ENCODE data around the gene ACTN3.
A peak's percentile ranks its signal among the peaks of the same experiment; 100 is the strongest.

Gene ACTN3

DNA sequence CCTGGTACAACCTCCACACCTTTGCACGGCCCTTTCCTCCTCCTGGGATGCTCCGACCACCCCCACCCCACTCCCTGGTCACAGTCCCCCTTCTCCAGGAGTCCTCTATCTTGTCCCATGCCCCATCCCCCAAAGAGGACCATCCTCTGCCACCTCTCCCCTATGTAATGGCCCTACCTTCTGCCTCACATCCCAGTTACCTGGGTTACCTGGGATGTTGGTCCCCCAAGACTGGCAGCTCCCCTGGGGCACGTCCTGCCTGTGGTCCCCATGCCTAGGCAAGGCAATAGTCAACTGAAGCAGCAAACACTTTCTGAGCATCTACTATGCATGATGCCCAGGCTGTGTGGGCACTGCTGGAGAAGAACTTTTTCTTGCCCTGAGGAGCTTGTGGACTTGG lies 8.7 kb downstream of the ACTN3 start:
- H3K4me2 ChIP-seq (ENCODE audit: low read length): no peak overlapping the region
- H3K9ac ChIP-seq: no peak overlapping the region
- H3K79me2 ChIP-seq: no peaks in the 10 kb centered on the region
- H2AFZ ChIP-seq: no peak overlapping the region
- H3K9me3 ChIP-seq (ENCODE audit: control insufficient read depth, low read length): no peaks in the 10 kb centered on the region
- no peaks in the 10 kb centered on the region for H3K36me3 ChIP-seq (ENCODE audit: control insufficient read depth, insufficient read depth, low read length)
- no peak overlapping the region for H3K4me3 ChIP-seq (ENCODE audit: low read depth, low read length)
- no peaks in the 10 kb centered on the region for H3K27me3 ChIP-seq (ENCODE audit: control insufficient read depth, insufficient read depth, low read length)
- H3K27ac ChIP-seq: no peak overlapping the region
- peaks cover 4% of the 10 kb centered on the region for H3K4me1 ChIP-seq
- TF ChIP-seq, protein P1, sequence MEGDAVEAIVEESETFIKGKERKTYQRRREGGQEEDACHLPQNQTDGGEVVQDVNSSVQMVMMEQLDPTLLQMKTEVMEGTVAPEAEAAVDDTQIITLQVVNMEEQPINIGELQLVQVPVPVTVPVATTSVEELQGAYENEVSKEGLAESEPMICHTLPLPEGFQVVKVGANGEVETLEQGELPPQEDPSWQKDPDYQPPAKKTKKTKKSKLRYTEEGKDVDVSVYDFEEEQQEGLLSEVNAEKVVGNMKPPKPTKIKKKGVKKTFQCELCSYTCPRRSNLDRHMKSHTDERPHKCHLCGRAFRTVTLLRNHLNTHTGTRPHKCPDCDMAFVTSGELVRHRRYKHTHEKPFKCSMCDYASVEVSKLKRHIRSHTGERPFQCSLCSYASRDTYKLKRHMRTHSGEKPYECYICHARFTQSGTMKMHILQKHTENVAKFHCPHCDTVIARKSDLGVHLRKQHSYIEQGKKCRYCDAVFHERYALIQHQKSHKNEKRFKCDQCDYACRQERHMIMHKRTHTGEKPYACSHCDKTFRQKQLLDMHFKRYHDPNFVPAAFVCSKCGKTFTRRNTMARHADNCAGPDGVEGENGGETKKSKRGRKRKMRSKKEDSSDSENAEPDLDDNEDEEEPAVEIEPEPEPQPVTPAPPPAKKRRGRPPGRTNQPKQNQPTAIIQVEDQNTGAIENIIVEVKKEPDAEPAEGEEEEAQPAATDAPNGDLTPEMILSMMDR (IDR thresholded peaks at IDR 0.05): no peak

DNA sequence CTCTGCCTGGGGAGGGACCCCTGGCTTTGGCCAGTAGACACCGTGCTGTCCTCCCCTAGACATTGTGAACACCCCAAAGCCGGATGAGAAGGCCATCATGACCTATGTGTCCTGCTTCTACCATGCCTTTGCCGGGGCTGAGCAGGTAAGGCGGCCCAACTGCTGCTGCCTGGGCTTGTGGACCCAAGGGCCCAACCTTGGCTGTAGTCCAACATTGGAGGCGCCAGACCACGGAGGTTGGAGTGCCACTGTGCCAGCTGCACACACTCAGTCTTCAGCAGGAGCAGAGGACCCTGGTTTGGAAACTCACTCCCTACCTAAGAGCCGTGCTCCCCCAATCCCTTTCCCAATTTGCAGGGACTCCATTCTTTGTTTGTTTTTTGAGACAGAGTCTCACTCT lies 9.4 kb downstream of the ACTN3 start:
- Histone ChIP-seq H3K27ac (no peak overlapping the region), H3K4me3 (ENCODE audit: low read depth, low read length) (no peak overlapping the region), H3K27me3 (ENCODE audit: control insufficient read depth, insufficient read depth, low read length) (no peaks in the 10 kb centered on the region), H3K36me3 (ENCODE audit: control insufficient read depth, insufficient read depth, low read length) (no peaks in the 10 kb centered on the region), H3K4me2 (ENCODE audit: low read length) (no peak overlapping the region), H3K79me2 (no peaks in the 10 kb centered on the region), H3K9me3 (ENCODE audit: control insufficient read depth, low read length) (no peaks in the 10 kb centered on the region), H3K4me1 (peaks cover 4% of the 10 kb centered on the region), H3K9ac (no peak overlapping the region), H2AFZ (no peak overlapping the region)
- TF ChIP-seq, protein P1 (IDR thresholded peaks at IDR 0.05): no peak

DNA sequence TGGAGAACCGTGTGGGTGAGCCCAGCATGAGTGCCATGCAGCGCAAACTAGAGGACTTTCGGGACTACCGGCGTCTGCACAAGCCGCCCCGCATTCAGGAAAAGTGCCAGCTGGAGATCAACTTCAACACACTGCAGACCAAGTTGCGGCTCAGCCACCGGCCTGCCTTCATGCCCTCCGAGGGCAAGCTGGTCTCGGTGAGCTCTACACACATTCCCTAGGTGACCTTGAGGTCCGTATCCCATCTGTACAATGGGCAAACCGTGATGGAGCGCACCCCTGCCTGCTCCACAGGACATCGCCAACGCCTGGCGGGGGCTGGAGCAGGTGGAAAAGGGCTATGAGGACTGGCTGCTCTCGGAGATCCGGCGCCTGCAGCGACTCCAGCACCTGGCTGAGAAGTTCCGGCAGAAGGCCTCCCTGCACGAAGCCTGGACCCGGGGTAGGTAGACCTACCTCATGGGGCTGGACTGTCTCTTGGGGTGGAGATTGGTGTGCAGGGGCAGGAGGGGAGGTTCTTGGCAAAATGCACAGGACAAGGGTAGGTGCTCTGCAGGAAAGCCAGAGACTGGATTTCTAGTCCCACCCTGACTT lies 11.1 kb downstream of the ACTN3 start:
- Histone ChIP-seq H3K79me2 (no peaks in the 10 kb centered on the region), H3K27me3 (ENCODE audit: control insufficient read depth, insufficient read depth, low read length) (no peaks in the 10 kb centered on the region), H2AFZ (no peak overlapping the region), H3K4me1 (peaks cover 4% of the 10 kb centered on the region), H3K9me3 (ENCODE audit: control insufficient read depth, low read length) (no peaks in the 10 kb centered on the region), H3K4me2 (ENCODE audit: low read length) (no peak overlapping the region), H3K4me3 (ENCODE audit: low read depth, low read length) (no peak overlapping the region), H3K36me3 (ENCODE audit: control insufficient read depth, insufficient read depth, low read length) (no peaks in the 10 kb centered on the region), H3K27ac (no peak overlapping the region), H3K9ac (no peak overlapping the region)
- TF ChIP-seq, protein P1 (IDR thresholded peaks at IDR 0.05): no peak

DNA sequence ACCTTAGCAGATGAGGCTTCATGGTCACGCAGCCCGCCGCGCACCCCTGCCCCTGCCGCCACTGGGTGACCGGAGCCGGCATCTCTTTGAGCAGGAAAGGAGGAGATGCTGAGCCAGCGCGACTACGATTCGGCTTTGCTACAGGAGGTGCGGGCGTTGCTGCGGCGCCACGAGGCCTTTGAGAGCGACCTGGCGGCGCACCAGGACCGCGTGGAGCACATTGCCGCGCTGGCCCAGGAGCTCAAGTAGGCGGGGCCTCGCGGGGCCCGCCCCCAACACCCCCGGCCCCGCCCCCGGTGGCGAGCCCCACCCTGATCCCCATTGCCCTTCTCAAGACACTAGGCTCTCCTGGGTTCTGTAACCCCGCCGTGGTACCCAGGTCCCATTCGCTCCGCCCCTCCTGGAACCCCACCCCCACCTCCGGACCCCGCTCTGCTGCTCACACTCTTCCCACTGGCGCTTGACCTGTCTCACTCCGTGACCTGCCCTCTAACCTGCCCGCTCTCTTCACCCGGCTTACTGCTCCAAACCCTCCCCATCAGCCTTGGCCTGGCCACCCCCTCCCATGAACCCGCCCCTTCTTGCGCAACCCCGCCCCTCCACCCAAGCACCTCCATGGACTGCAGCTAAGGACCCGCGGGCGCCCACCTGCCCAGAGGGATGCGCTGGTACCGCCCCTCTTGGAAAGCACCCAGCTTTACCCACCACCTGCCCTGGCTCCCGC lies 12.6 kb downstream of the ACTN3 start:
- H3K4me3 ChIP-seq (ENCODE audit: low read depth, low read length): no peak overlapping the region
- no peak overlapping the region for H3K9ac ChIP-seq
- no peak overlapping the region for H2AFZ ChIP-seq
- H3K27ac ChIP-seq: no peak overlapping the region
- H3K4me1 ChIP-seq: peaks cover 4% of the 10 kb centered on the region
- H3K27me3 ChIP-seq (ENCODE audit: control insufficient read depth, insufficient read depth, low read length): no peaks in the 10 kb centered on the region
- H3K4me2 ChIP-seq (ENCODE audit: low read length): peak overlapping the region; percentile 35
- no peaks in the 10 kb centered on the region for H3K36me3 ChIP-seq (ENCODE audit: control insufficient read depth, insufficient read depth, low read length)
- TF ChIP-seq, protein P1 (IDR thresholded peaks at IDR 0.05): no peak
- H3K79me2 ChIP-seq: no peaks in the 10 kb centered on the region
- no peaks in the 10 kb centered on the region for H3K9me3 ChIP-seq (ENCODE audit: control insufficient read depth, low read length)

All from parathyroid adenoma (tissue), 2 donors.